Superior temporal gyrus (tissue), 1 donor: ENCODE results near the gene WDR54.
A peak's percentile ranks its signal among the peaks of the same experiment; 100 is the strongest.
"Not testable (repeated sequence)": the region's sequence is repeated elsewhere in the genome, so short reads cannot be mapped to it uniquely, and the experiment has no call there.

Experiments used
- DNase-seq: peaks from one replicate; pipeline ENCODE4 v3.0.0-alpha.2; 2016; ENCODE audit errors: extremely low spot score

WDR54 gene

DNA sequence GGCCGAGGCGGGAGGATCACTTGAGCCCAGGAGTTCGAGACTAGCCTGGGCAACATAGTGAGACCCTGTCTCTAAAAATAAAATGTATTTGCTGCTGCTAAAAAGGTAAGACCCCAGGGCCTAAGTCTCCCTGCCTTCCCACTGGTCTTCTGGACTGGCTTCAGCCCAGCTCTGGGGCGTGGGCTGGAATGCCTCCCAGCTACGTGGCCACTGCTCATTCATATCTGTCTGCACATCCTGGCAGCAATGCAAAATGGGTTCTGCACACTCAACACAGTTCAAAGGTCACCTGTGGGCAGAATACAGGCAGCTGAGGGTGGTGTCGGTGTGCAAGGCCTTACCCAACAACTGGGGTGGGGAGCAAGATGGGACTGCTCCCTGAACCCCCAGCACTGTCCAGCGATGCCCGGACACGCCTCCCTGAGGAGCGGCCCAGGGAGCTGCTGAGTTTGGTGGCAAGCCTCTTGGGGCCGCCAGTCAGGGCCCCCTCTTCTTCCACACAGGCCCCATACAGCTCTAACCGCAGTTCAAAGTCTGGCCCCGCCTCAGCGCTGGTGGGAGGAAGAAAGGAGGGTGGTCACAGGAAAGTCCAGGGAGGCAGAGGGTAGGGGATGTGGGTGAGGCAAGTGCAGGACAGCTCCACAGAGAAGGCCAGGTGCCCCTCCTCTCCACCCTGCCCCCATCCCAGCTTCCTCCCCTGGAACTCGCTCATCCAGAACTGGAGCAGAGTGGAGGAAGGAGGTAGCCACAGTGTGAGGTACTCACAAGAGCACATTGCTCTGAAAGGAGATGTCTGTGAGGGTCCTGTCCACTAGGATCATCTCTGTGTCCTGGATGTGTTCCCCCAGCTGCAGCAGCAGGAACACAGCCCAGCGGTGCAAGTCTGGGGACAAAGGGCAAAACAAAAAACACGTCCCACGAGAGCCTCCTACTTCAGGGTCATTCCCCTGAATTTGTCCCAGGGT lies 8.2 kb downstream of the WDR54 start:
- no peak for DNase-seq

DNA sequence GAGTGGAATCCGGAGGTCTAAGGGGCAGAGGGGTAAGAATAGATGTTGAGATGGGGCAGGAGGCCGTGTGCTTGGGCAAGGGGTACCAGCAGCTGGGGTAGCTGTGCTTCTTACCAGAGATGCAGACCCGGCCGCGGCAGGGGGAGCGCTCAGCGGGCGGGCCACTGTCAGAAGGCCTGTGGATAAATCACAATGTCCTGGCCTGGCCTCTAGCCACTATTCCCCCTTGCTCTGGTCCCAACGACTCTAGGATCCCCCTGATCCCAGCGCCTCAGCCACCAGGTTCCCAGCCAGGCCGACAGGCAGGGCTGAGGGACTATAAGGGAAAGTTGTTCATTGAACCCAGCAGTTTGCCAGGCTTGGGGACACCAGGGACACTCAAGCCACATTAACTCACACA lies 9.0 kb downstream of the WDR54 start:
- DNase-seq = no peak

DNA sequence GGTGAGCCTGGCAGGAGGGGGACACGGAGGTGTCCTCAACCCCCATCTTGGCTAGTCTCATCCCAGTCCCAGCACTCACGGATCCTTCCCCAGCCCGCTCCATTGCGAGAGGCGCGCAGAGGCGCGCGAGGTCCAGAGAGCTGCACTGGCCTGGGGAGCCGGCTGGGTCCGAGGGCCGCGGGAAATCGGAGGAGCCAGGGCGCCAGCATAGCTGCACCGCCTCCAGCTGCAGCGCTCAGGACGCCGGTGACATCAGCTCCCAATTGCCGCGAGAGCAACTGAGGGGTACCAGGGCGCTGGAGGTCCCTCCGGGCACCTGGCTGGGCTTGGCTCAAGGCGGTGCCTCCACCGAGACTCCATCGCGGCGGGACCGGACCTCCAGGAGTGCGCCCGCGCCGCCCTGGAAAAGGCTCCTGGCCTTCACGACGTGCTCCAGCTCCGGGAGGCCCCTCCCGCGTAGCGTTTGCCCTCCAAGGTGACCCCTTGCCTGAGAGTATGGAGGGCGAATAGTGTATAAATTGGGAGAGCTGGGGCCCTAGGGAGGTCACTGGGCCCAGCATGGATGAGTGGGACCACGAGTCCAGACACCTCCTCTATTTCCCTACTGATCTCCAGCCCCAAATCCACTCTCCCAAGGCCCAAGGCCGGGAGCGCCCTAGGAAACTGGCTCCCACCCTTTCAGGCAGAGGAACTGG lies 14.7 kb downstream of the WDR54 start:
- no peak for DNase-seq

DNA sequence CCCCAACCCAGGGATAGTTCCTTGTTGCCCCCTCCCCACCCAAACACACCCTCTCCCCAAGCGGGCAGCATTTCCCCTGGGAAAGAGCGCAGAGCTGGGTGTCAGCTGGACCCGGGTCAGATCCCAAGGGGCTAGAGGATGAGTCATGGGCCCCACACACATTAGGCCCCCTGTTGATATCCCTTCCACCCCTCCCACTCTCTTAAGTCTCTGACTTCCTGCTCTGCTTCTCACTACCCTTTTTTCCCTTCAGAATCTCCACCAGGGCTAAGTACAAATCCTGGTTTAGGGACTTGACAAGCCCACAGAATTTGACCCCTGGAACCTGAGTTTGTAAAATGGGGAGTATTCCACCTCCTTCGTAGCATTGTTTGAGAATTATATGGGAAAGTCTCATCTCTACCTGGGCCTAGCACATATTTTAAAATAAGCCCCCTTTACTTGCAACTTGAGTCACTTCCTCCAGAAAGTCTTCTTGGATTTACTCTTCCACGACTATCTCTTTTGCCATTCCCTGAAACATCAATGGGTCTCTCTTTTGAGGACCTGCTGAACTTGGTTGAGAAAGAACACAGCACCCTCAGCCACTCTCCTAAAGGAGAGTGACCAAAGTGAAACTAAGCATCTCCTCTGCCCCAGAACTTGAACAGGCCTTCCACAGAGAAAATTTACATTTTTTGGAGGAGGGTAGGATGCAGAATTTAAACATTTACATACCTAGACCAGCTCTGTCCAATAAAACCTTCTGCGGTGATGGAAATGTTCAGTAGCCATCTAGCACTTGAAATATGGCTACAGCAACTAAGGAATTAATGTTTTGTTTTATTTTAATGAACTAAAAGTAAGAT lies 15.5 kb downstream of the WDR54 start:
- no peak for DNase-seq

DNA sequence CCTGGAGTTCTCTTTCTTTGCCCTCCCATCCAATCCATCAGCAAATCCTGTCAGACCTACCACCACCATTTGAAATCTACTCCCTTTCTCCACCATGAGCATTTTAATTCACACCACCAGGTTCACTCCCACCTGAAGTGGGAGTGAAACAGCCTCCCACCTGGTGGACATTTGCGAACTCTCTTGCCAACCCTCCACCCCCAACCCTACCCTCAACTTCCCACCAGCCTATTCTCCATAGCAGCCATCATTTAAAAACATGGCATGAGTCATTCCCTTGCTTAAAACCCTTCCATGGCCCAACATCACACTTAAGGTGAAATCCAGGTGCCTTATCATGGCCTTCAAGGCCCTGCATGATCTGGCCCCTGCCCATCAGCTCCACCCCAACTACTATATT lies 16.7 kb downstream of the WDR54 start:
- no peak for DNase-seq

DNA sequence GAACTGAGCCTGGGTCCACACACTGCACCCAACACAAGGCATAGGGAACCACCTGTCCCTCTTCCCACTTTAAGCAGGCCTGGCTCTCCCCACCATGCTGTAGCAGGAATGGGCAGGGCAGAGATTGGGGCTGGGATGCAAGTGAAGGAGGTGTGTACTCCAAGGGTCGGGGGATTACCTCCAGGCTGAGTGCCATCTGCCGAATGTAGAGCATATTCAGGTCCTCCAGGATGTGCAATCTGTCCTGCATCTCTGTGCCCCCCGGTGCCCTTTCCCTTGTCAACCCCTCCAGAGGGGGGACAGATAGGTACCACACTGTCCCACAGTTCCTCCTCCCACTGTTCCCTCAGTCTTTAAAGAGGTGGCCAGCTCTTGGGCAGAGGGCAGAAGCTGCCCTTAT lies 17.8 kb downstream of the WDR54 start:
- DNase-seq = no peak

DNA sequence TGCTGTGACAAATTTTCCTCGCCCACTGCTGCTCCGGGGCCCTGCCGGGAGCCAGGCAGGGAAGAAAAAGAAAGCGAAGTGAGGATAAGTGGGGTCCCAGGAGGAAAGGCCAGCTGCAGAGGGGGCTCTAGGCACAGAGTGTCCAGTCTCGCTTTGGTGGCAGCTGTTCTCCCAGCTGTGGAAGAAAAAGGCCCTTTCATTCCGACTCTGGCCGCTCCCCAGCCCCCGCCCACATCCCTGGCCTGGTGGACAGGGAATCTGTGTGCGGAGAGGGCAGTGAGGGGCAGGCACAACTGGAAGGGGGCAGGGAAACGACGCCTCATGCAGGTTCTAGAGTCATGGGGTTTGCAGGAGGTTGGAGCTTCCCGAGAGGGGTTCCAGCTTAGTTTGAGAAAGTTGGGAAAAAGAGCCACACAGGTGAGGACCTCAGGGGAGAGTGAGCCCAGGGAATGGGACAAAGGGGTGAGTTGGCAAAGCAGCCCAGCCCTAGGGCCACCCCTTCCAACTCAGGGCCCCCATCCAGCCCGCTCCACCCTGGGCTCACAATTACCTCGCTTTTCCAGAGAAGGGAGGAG lies 18.4 kb downstream of the WDR54 start:
- DNase-seq = peak; percentile 93

DNA sequence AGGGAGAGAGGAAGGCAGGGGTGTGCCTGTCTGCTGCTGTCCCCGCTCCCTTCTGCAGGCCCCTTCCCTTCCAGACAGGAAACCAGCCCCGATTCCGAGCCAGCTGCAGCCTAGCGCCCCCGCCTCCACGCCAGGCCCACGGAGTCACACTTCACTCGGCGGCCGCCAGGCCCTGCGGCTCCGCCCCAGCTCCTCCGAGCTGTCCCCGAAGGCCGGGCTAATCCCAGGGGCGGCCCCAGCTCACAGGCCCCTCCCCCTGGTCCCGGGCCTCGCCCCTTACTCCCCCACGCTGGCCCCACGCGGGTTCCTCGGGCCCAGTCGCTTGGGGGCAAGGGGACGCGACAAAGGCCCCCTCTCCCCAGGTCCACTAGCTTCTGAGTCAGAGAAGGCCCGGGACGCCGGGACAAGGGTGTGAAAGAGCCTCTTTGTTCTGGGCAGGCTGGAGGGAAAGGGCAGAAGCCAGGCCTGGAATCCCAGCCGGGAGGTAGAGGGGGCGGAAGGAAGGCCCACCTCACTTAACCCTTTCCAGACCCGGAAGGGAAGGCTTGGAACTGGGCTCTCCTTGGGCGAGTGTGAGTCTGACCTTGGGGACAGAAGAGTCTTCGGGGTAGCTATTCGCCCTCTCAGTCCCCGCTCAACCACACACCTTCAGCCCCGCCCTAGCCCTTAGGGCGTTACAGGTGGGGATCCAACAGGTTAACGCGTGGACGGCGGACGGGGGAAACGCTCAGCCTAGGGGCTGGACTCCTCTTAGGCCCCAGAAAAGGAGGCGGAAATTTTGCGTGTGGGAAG lies 19.0 kb downstream of the WDR54 start:
- peak; percentile 88 for DNase-seq

DNA sequence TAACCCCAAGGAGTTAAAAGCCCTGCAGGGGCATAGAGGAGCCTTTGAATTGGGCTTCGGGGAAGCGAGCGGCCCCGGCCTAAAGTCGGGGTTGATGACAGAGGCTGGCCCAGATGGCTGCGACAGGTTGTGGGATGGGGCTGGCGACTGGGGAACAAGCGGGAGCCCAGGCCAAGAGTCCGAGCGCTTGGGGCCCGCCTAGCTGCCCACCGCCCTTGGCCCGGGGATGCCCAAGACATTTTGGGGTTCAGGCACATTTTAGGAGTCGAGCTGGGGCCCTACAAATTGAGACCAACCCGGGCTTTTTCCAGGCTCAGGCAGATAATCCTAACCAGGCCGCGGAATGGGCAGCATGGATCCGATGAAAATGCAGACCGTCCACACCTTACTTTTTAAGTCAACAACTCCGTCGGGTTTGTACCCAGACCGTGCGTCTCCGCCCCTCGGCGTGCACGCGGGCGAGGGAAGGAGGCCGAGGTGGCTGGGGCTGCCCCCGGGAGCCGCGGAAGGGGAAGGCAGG lies 19.7 kb downstream of the WDR54 start:
- DNase-seq = no peak

DNA sequence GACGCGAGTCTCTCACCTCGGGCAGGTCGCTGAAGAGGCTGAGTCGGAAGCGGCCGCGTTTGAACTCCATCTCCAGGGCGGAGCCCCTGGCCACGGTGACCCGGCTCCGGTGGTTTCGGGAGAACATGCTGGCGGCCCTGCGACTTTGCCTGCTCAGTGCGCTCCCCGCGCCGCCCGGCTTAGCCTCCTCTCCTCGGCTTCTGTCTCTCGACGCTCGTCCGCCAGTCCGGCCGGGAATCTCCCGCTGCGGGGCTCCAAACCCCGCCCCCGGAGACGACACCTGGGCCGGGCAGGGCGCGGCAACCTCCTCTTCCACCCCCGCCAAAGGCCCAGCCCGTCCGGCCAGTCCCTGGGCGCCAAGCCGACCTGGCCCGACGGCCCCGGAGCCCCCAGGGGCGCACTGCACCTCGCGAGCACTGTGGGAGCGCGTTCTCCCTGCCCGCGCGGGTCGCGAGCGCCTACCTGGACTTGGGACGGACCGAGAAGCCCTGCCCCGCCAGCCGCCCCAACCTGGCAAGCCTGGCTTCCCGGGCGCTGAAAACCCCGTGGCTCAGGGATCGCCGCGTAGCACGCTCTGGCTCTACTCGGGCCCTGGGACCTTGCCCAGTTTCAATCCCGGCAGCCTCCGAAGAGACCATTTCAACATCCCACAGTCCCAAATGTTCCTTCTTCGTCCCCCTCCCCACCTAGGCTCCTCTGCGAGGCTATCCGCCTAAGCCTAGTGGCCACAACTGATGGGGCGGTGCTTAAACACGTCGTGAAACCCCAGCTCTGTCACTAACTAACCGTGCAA lies 20.4 kb downstream of the WDR54 start, which contains the start of gene RTKN:
Gene RTKN (minus strand): TSS at position 248 of the 793 bp plus-strand sequence. CDS start 121 bp downstream, at position 127.
- no peak for DNase-seq

DNA sequence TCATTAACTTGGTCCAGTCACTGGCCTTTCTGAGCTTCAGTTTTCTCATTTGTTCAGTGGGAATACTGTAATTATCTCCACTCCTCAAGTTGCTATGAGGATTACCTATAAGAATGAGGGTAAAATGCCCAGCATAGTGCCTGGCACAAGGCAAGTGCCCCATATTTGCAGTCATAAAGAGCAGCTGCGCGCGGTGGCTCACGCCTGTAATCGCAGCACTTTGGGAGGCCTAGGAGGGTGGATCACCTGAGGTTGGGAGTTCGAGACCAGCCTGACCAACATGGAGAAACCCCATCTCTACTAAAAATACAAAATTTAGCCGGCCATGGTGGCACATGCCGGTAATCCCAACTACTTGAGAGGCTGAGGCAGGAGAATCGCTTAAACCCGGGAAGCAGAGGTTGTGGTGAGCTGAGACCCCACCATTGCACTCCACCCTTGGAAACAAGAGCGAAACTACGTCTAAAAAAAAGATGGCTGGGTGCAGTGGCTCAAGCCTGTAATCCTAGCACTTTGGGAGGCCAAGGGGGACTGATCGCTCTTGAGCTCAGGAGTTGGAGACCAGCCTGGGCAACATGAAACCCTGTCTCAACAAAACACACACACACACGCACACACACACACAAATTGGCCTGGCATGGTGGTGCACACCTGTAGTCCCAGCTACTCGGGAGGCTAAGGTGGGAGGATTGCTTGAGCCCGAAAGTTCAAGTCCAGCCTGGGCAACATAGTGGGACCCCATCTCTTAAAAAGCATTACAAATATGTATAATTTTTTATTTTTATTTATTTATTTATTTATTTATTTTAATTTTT lies 21.2 kb downstream of the WDR54 start:
- DNase-seq = not testable (repeated sequence)

DNA sequence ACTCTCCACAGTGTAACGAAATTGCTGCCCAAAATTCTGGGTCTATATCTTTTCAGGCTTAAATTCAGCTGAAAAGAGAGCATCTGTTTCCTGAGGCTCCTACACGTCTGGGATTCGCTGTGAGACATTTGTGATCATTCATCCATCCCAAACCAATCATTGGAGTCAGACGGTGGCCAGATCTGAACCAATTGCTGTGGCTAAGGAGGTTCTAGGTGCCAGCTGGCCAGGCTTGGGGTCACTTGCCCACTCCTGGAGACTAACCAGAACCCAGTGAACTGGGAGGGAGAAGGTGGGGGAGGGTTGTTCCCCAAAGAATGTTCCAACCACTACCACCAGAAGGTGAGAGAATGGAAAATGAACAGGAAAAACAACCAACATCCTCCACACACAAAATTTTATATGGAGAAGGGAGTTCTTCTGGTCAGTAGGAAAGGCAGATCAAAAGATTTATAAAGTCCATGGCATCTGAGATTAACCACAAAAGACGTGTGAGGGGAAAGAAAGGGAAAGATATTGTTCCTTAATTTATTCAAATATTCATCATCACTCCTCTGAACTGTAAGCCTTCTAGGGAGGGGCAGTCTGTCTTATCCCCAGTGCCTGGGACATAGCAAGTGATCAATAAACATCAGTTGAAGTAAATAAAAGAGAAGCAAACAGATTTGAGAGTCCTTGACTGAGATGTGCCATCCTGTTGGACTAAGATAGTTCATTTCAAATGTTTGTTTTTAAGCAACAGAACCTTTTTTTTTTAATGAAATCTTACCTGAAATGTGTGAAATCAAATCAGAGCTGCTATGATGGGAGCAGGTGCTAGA lies 23.2 kb downstream of the WDR54 start:
- DNase-seq = no peak

DNA sequence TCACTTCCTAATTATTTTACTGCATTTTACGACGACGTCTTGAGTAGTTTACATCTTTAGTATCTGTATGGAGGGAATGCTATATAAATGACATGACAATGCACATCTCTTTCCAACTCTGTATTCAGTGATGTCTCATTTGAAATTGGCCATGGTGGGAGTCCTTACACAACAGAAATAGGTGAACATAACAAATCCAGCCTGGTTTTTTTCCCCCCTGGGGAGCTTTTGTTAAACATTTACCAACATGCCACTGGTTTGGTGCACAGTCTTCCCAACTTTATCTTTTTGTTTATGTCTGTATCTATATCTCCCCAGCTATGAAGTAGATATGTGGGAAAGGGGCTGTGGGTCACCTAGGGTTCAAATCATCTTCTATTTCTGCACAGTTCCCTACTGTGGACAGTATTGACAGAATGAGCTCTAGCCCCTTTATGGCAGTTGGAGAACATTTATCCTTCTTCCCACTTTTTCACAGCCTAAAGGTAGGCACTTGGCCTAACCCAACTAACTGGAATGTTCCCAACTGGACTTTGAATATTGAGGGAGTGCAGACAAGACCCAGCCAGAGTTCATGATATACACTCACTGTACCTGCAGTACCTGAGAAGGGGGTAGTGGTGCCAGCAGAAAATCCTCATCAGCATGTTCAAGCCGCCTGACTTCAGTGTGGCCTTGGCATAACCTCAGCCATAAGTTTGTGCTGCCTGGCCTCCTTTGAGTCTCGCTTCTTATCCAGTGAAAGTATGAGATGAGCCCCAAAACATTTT lies 25.9 kb downstream of the WDR54 start:
- DNase-seq = no peak

DNA sequence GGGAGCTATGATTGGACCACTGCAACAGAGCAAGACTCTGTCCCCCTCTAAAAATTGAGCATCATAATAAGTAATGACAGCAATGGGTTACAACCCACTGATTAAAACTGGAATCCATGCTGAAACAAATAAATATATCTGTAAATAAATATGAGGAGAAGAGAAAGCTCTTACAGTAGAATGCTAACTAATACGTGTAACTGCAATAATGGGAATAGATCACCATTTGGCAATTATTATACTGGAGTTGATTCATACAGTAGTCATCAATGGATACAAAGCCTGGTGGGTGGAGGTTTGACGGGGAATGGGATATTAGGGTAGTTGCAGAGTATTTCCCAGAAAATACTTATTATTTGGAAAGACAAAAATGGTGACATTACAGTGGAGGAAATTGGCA lies 27.2 kb downstream of the WDR54 start:
- no peak for DNase-seq

DNA sequence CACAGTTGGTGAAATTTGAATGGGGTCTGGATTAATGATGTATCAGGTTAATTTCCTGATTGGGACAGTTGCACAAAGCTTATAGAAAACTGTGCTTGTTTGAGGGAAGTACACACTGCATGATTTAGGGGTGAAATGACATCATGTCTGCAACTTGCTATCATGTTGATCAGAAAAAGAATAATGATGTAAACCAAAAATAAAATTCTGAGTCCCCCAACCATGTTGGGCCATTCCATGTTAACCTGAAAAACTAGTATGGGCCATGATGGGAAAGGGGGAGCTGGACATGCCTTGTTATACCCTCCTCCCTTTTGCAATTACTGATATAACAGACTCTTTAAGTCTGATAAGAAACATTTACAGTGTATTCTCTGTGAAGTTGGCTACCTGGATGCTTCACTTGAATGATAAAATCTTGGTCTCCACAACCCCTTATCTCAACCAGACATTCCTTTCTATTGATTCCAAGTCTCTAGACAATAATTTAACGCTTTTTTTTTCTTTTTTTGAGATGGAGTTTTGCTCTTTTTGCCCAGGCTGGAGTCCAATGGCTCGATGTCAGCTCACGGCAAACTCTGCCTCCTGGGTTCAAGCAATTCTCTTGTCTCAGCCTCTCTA lies 29.1 kb downstream of the WDR54 start:
- no peak for DNase-seq

DNA sequence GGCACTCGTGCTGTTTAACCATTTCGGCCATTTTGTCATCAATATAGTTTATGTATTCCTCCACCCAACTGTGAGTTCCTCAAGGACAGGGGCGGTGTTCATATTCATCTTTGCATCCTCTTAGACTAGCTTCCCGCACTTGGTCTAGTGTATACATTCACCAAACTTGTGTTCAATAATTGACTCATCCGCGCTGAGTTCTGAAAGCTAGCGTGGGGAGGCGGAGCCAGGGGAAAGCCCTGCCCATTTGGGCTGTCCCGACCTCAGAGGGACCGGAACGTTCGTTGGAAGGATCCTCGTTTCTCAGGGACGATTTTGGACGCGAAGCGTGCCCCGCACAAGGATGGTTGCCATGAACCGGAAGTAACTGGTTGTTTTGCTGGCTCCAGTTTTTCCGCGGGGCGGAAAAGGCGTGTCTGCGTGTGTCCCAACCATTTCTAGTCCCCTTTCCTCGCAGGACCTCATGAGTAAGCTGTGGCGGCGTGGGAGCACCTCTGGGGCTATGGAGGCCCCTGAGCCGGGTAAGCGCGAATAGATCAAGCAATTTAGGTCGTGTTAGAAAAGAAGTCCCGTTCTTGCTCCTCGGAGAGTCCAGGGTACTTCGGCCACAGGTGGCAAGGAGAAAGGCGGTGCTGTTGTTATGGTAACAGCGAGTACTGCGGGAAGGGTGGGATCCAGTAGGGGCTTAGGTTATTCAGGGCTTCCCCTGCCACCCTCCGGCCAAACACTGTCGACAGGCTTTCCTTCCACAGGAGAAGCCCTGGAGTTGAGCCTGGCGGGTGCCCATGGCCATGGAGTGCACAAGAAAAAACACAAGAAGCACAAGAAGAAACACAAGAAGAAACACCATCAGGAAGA lies 33.4 kb downstream of the WDR54 start, which contains the start of gene INO80B:
Gene INO80B (plus strand): TSS at position 434 of the 858 bp plus-strand sequence. CDS start 30 bp downstream, at position 464.
- peak; percentile 100 for DNase-seq
